RWPE1 (cell line): ENCODE measurements around the gene DDIT3.
A peak's percentile ranks its signal among the peaks of the same experiment; 100 is the strongest.

Experiments
- CTCF ChIA-PET: fragments of 350-600 bp; sonication (Branson Sonifier 250); formaldehyde crosslinking; extraction: SDS; loops from one replicate; lab custom pipeline; 2021; lab: Yijun Ruan, JAX
- POLR2A ChIA-PET: fragments of 400-600 bp; formaldehyde crosslinking; extraction: SDS; loops from one replicate; lab custom pipeline; 2020; ENCODE audit warnings: antibody characterized with exemption; ENCODE audit not compliant: low non-redundant PET; lab: Yijun Ruan, JAX
- DNase-seq: peaks from one replicate; pipeline ENCODE4 v3.0.0; 2012; ENCODE audit warnings: low spot score
- H3K27ac ChIP-seq: fragments of 450-650 bp; 2 replicates; pipeline ENCODE4 v1.5.1; 2017
- CTCF ChIP-seq: fragments of 450-650 bp; conservative IDR thresholded peaks from 2 replicates; pipeline ENCODE4 v1.5.1; 2017; ENCODE audit warnings: low read depth, mild to moderate bottlenecking

Gene DDIT3

GRCh38 chr12:57491393-57492280 is 28.7 kb downstream of the DDIT3 start:
- ChIA-PET POLR2A (no interaction called here), CTCF (no interaction called here)
- H3K27ac ChIP-seq: peak overlapping the region; percentile 46

GRCh38 chr12:57490126-57490525 is 30.2 kb downstream of the DDIT3 start:
- no peak for TF ChIP-seq CTCF
- CTCF ChIA-PET: no interaction called here
- POLR2A ChIA-PET: interaction anchor here (0.7 kb wide), 1 partner anchor 16 kb away, joined by 3 read pairs; no protein-coding TSS in a partner anchor
- H3K27ac ChIP-seq: no peak overlapping the region
- no peak for DNase-seq

More at GRCh38 chr12:57491393-57492280, 28.7 kb downstream of the DDIT3 start:
- no peak for DNase-seq
- no peak for TF ChIP-seq CTCF

GRCh38 chr12:57489157-57489641 is 31.1 kb downstream of the DDIT3 start:
- TF ChIP-seq CTCF: no peak
- ChIA-PET CTCF (no interaction called here), POLR2A (no interaction called here)
- DNase-seq: no peak
- peak overlapping the region; percentile 79; the same call in 1 of the 2 replicates for H3K27ac ChIP-seq

- POLR2A ChIA-PET: no interaction called here
- TF ChIP-seq CTCF: no peak
- CTCF ChIA-PET: interaction anchor here (0.7 kb wide), 1 partner anchor 309 kb away, joined by 4 read pairs; no protein-coding TSS in a partner anchor
Measured at GRCh38 chr12:57488402-57489156, 31.7 kb downstream of the DDIT3 start.

GRCh38 chr12:57487597-57488401 is 32.5 kb downstream of the DDIT3 start, which contains the start of gene MARS1:
Gene MARS1, plus strand, starts transcription at chr12:57488068. Its CDS starts 23 bp downstream, at chr12:57488091.
- ChIA-PET CTCF (interaction anchor here (0.6 to 0.7 kb wide), 2 partner anchors 210 to 308 kb away, joined by 3 to 4 read pairs; no protein-coding TSS in a partner anchor), POLR2A (no interaction called here)
- peak within 1 kb of the TSS; percentile 79 for H3K27ac ChIP-seq
- peak; percentile 56 for TF ChIP-seq CTCF
- DNase-seq: peak; percentile 91

More at GRCh38 chr12:57488402-57489156, 31.7 kb downstream of the DDIT3 start:
- H3K27ac ChIP-seq: peak overlapping the region; percentile 79
- no peak for DNase-seq
